Right ventricle myocardium superior (tissue), 1 donor: ENCODE results near the gene FGF16. TPM values are rescaled to one million over a fixed set of nuclear protein-coding genes. Genes with fewer than 3 reads are reported as not detected.
"Not testable (repeated sequence)": the region's sequence is repeated elsewhere in the genome, so short reads cannot be mapped to it uniquely, and the experiment has no call there.

ENCODE experiments used
- ATAC-seq: fragments of 200-7000 bp; cut with Tn5 transposase; one replicate; pipeline ENCODE4 v1.9.1; 2020; ENCODE audit warnings: mild to moderate bottlenecking; ENCODE audit not compliant: poor library complexity
- DNase-seq: peaks from one replicate; pipeline ENCODE4 v3.0.0-alpha.2; 2020
- intact Hi-C: fragments of 100-400 bp; cut with DNase I; formaldehyde crosslinking; loops from one replicate; pipeline ENCODE4 v1.11.2; 2022
- total RNA-seq: library from RNA; stranded (reverse); fragmentation: NEBNext Ultra II Directional; extraction: Animal tissue kit (Norgen Biotek cat#: 25700); gene quantifications from one replicate; pipeline ENCODE4 v1.2.1, GENCODE V29; 2021
- donor health status: DM: no; HTN: yes; CAD: no; lungs with severe emphysema.

The FGF16 gene
- total RNA-seq, 1 donor from 2014 or later = not detected

- ATAC-seq = no peak
- no peak for DNase-seq
- intact Hi-C loops = no loop called here
Observed at GRCh38 chrX:77444075-77444474, 3.1 kb upstream of the FGF16 start.

- intact Hi-C loops = no loop called here
- ATAC-seq = no peak
- DNase-seq = no peak
Observed at GRCh38 chrX:77444545-77444944, 2.6 kb upstream of the FGF16 start.

- intact Hi-C loops = no loop called here
- peak; percentile 39 for DNase-seq
- ATAC-seq = peak; percentile 31
Observed at GRCh38 chrX:77446029-77446585, 1.1 kb upstream of the FGF16 start.

- DNase-seq = no peak
- no peak for ATAC-seq
- intact Hi-C loops = no loop called here
Observed at GRCh38 chrX:77447653-77448569, 722 bp downstream of the FGF16 start.

GRCh38 chrX:77450415-77450814 is 3.2 kb downstream of the FGF16 start:
- intact Hi-C loops = no loop called here
- DNase-seq (no peak), ATAC-seq (no peak)

GRCh38 chrX:77450996-77451395 is 3.8 kb downstream of the FGF16 start:
- ATAC-seq (no peak), DNase-seq (no peak)
- intact Hi-C loops = no loop called here

GRCh38 chrX:77453190-77453589 is 6.0 kb downstream of the FGF16 start:
- no peak for ATAC-seq
- intact Hi-C loops = no loop called here
- no peak for DNase-seq

- intact Hi-C loops = no loop called here
- peak; percentile 66 for ATAC-seq
- no peak for DNase-seq
Observed at GRCh38 chrX:77455437-77455836, 8.2 kb downstream of the FGF16 start.

GRCh38 chrX:77484045-77484444 is 36.9 kb downstream of the FGF16 start:
- DNase-seq (no peak), ATAC-seq (no peak)
- intact Hi-C loops = no loop called here

GRCh38 chrX:77493677-77494553 is 46.7 kb downstream of the FGF16 start:
- intact Hi-C loops = no loop called here
- no peak for ATAC-seq
- no peak for DNase-seq

GRCh38 chrX:77500164-77500563 is 53.0 kb downstream of the FGF16 start:
- DNase-seq, ATAC-seq, intact Hi-C loops: not testable (repeated sequence)

GRCh38 chrX:77502951-77503525 is 55.8 kb downstream of the FGF16 start:
- DNase-seq (no peak), ATAC-seq (no peak)
- intact Hi-C loops = no loop called here

GRCh38 chrX:77505227-77505626 is 58.0 kb downstream of the FGF16 start:
- intact Hi-C loops = no loop called here
- ATAC-seq (no peak), DNase-seq (no peak)
